ENCODE measurements around the gene PRR15. TPM values are rescaled to one million over a fixed set of nuclear protein-coding genes. Genes with fewer than 3 reads are reported as not detected.
A peak's percentile ranks its signal among the peaks of the same experiment; 100 is the strongest.

Gene PRR15
- total RNA-seq (not detected in 2 replicates), polyA plus RNA-seq (0.04 TPM in 1 of 2 replicates, not detected in the other), polyA minus RNA-seq (0.43 TPM in 1 of 2 replicates, not detected in the other)
- 0.12 TPM for total RNA-seq (2013)

DNA sequence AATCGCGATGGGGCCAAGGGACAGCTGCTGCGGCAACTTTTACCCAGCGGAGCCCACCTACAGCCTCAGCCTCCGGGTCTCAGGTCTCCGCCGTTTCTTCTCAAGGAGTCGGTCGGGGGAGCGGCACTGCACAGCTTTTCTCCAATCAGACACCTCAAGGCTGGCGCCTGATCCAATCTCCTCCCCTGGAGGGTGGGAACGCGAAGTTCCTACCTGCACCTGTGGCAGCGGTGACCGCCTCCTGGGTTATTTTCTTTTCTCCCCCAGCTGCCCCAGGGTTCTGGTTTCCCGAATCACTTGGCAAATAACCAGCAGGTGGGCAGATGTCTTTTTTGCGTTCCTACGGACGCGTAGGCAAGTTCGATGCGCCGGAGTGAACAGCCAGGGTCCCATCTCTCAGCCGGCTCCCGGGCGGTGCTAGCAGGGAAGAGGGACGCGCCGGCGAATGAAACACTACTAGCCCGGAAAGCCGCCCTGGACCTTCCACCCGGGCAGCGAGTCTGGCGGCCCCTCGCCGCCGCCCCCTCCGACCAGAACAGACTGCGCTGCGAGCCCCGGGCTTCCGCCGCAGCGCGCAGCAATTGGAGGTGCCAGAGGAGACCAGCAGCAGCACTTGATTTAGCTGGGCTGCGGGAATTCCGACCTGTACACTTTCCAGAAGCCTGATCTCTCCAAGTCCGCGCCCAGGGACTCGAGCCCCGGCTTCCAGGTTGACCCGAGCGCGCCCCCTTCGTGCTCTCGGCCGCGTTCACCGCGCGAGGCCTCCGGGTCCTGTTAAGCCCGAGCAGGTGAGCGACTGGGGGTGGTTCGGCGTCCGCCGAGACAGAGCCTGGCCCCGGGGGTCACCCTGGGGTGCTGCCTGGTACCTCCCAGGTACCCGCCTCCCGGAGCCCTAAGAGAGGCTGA, at the start of gene PRR15:
PRR15 (plus strand) TSS at position 246 of the 906 bp plus-strand sequence. CDS start 2,495 bp downstream, outside the sequence.
- H3K27me3 Mint-ChIP-seq = peaks cover 66% of the 10 kb centered on the region
- peaks cover 0 to 19% (median 0%) of the 10 kb centered on the region in 3 donors for H3K9me3 ChIP-seq (ENCODE audit: control extremely low read depth in 1 of 3, control insufficient read depth in 2 of 3, insufficient read depth in 1 of 3, low read length in 2 of 3)
- H3K27ac Mint-ChIP-seq = no peak within 1 kb of the TSS
- H3K4me3 Mint-ChIP-seq = peak within 1 kb of the TSS; percentile 84
- H2AFZ ChIP-seq (ENCODE audit: insufficient read depth, low read depth, low read length, poor library complexity, severe bottlenecking) = peak within 1 kb of the TSS; percentile 49
- no peaks in the 10 kb centered on the region for H3K9me3 Mint-ChIP-seq (ENCODE audit: insufficient read depth)
- peak within 1 kb of the TSS; percentile 11 to 72 (median 36) for H3K4me3 ChIP-seq (ENCODE audit: control extremely low read depth in 1 of 5, extremely low read depth in 1 of 5, insufficient read depth in 1 of 5, low read depth in 2 of 5, low read length in 4 of 5)
- intact Hi-C loops (cut with micrococcal nuclease) = no loop called here
- H3K36me3 ChIP-seq (replicated peaks in 1 of 2; ENCODE audit: control extremely low read depth in 1 of 2, control insufficient read depth in 1 of 2, extremely low read depth in 1 of 2, insufficient read depth in 2 of 2, low read length in 1 of 2) = no peaks in the 10 kb centered on the region
- peaks cover 0 to 54% (median 32%) of the 10 kb centered on the region in 4 experiments for H3K27me3 ChIP-seq (replicated peaks in 1 of 4; ENCODE audit: control extremely low read depth in 1 of 4, control insufficient read depth in 3 of 4, insufficient read depth in 4 of 4, low read length in 3 of 4)
- peaks cover 33 to 38% of the 10 kb centered on the region in 2 donors for H3K4me1 ChIP-seq (ENCODE audit: control insufficient read depth in 2 of 2, insufficient read depth in 2 of 2, low read length in 2 of 2)
- peak within 1 kb of the TSS; percentile 73 for H3K4me2 ChIP-seq (replicated peaks; ENCODE audit: low read depth, low read length, poor library complexity, severe bottlenecking)
- 3% methylated on average over 72 of the region's 72 CpGs for WGBS (ENCODE audit: insufficient coverage)
- H3K27ac ChIP-seq (ENCODE audit: low read length in 2 of 2) = no peak within 1 kb of the TSS
- no peaks in the 10 kb centered on the region for H3K79me2 ChIP-seq (ENCODE audit: control insufficient read depth, insufficient read depth, low read length)
- DNase-seq (peak; percentile 25), ATAC-seq (ENCODE audit: low read depth) (no peak)
- peak within 1 kb of the TSS; percentile 36 for H3K9ac ChIP-seq (ENCODE audit: low read length)
- CTCF ChIA-PET = interaction anchor here (0.6 kb wide), 1 partner anchor 32 kb away, joined by 6 read pairs; no protein-coding TSS in a partner anchor
- TF ChIP-seq CTCF (IDR thresholded peaks at IDR 0.05) (no peak), EZH2 (IDR thresholded peaks at IDR 0.05; ENCODE audit: borderline replicate concordance, insufficient read depth, low read depth, low read length, poor library complexity, severe bottlenecking) (no peak)
- no peaks in the 10 kb centered on the region for H4K20me1 ChIP-seq (ENCODE audit: control insufficient read depth, insufficient read depth, low read length, poor library complexity, severe bottlenecking)
- POLR2A ChIA-PET = no interaction called here
- H3K4me1 Mint-ChIP-seq = peaks cover 28% of the 10 kb centered on the region

- ChIA-PET POLR2A (no interaction called here), CTCF (no interaction called here)
- no peak overlapping the region for H3K4me3 Mint-ChIP-seq
- Histone ChIP-seq H3K9ac (ENCODE audit: low read length) (no peak overlapping the region), H3K4me3 (ENCODE audit: control extremely low read depth in 1 of 5, extremely low read depth in 1 of 5, insufficient read depth in 1 of 5, low read depth in 2 of 5, low read length in 4 of 5) (no peak overlapping the region), H2AFZ (ENCODE audit: insufficient read depth, low read depth, low read length, poor library complexity, severe bottlenecking) (no peak overlapping the region), H3K79me2 (ENCODE audit: control insufficient read depth, insufficient read depth, low read length) (no peaks in the 10 kb centered on the region), H3K27ac (ENCODE audit: low read length in 2 of 2) (no peak overlapping the region), H3K36me3 (replicated peaks in 1 of 2; ENCODE audit: control extremely low read depth in 1 of 2, control insufficient read depth in 1 of 2, extremely low read depth in 1 of 2, insufficient read depth in 2 of 2, low read length in 1 of 2) (no peaks in the 10 kb centered on the region), H3K9me3 (ENCODE audit: control extremely low read depth in 1 of 3, control insufficient read depth in 2 of 3, insufficient read depth in 1 of 3, low read length in 2 of 3) (no peaks in the 10 kb centered on the region), H4K20me1 (ENCODE audit: control insufficient read depth, insufficient read depth, low read length, poor library complexity, severe bottlenecking) (no peaks in the 10 kb centered on the region), H3K27me3 (replicated peaks in 1 of 4; ENCODE audit: control extremely low read depth in 1 of 4, control insufficient read depth in 3 of 4, insufficient read depth in 4 of 4, low read length in 3 of 4) (no peaks in the 10 kb centered on the region), H3K4me2 (replicated peaks; ENCODE audit: low read depth, low read length, poor library complexity, severe bottlenecking) (no peak overlapping the region), H3K4me1 (ENCODE audit: control insufficient read depth in 2 of 2, insufficient read depth in 2 of 2, low read length in 2 of 2) (no peaks in the 10 kb centered on the region)
- ATAC-seq (ENCODE audit: low read depth) (no peak), DNase-seq (no peak)
- H3K4me1 Mint-ChIP-seq = no peaks in the 10 kb centered on the region
- no peak overlapping the region for H3K27ac Mint-ChIP-seq
- intact Hi-C loops (cut with micrococcal nuclease) = no loop called here
- peaks cover 17% of the 10 kb centered on the region for H3K27me3 Mint-ChIP-seq
- H3K9me3 Mint-ChIP-seq (ENCODE audit: insufficient read depth) = no peaks in the 10 kb centered on the region
- TF ChIP-seq CTCF (IDR thresholded peaks at IDR 0.05) = no peak
- no peak for TF ChIP-seq EZH2 (IDR thresholded peaks at IDR 0.05; ENCODE audit: borderline replicate concordance, insufficient read depth, low read depth, low read length, poor library complexity, severe bottlenecking)
- no CpG with 5 or more reads among the region's 2 CpGs for whole genome bisulfite sequencing (ENCODE audit: insufficient coverage)
These were observed 47.1 kb upstream of the PRR15 start for GRCh38 chr7:29516491-29516890.
